Mesenchymal stem cell (in vitro differentiated cells and primary cell): ENCODE results near the gene TAF11L6.
"Not testable (repeated sequence)": the region's sequence is repeated elsewhere in the genome, so short reads cannot be mapped to it uniquely, and the experiment has no call there.

Source experiments
- DNase-seq: peaks from one replicate; pipeline ENCODE4 v3.0.0-alpha.2; 2013
- H2AFZ ChIP-seq: one replicate; pipeline ENCODE4 v1.6.1; 2013; ENCODE audit warnings: low read depth, mild to moderate bottlenecking, control low read depth, inconsistent platforms, low read length, moderate library complexity
- H2AK5ac ChIP-seq: 2 replicates; pipeline ENCODE4 v1.6.1; 2013; ENCODE audit warnings: low read length, moderate library complexity, mild to moderate bottlenecking, inconsistent platforms; ENCODE audit not compliant: severe bottlenecking
- H2BK120ac ChIP-seq: one replicate; pipeline ENCODE4 v1.6.1; 2013; ENCODE audit warnings: low read depth, mild to moderate bottlenecking, inconsistent platforms, low read length, moderate library complexity
- H2BK12ac ChIP-seq, 2 experiments: one replicate each; pipeline ENCODE4 v1.6.1; 2013; ENCODE audit warnings: inconsistent platforms in 2 of 2, low read length in 2 of 2, mild to moderate bottlenecking in 2 of 2, moderate library complexity in 2 of 2, control low read depth in 1 of 2
- H2BK15ac ChIP-seq: one replicate; pipeline ENCODE4 v1.6.1; 2013; ENCODE audit warnings: mild to moderate bottlenecking, low read depth, inconsistent platforms; ENCODE audit not compliant: poor library complexity, severe bottlenecking
- H2BK5ac ChIP-seq: 2 replicates; pipeline ENCODE4 v1.6.1; 2013; ENCODE audit warnings: low read depth, mild to moderate bottlenecking, low read length, control low read depth, inconsistent platforms; ENCODE audit not compliant: poor library complexity, severe bottlenecking
- H3K14ac ChIP-seq, 2 experiments: one replicate each; pipeline ENCODE4 v1.6.1; 2013; ENCODE audit warnings: inconsistent platforms in 2 of 2, low read length in 2 of 2, control low read depth in 1 of 2, mild to moderate bottlenecking in 1 of 2, moderate library complexity in 1 of 2
- H3K18ac ChIP-seq, 2 experiments: one replicate each; pipeline ENCODE4 v1.6.1; 2013; ENCODE audit warnings: inconsistent platforms in 2 of 2, low read length in 2 of 2, control low read depth in 1 of 2, low read depth in 1 of 2, mild to moderate bottlenecking in 1 of 2
- H3K23ac ChIP-seq, 2 experiments: one replicate each; pipeline ENCODE4 v1.6.1; 2013; ENCODE audit warnings: inconsistent platforms in 2 of 2, low read length in 2 of 2, mild to moderate bottlenecking in 2 of 2, moderate library complexity in 2 of 2, control low read depth in 1 of 2
- H3K27ac ChIP-seq: 2 replicates; pipeline ENCODE4 v1.5.1; 2013; ENCODE audit warnings: mild to moderate bottlenecking, moderate library complexity, low read length, control low read depth, inconsistent platforms; ENCODE audit not compliant: poor library complexity, severe bottlenecking
- H3K27me3 ChIP-seq, 2 experiments: 2 replicates each; pipeline versions ENCODE4 v1.6.1 to v1.7.0; 2013; ENCODE audit warnings: low read length in 2 of 2, mild to moderate bottlenecking in 2 of 2, moderate library complexity in 2 of 2, control low read depth in 1 of 2, inconsistent platforms in 1 of 2; ENCODE audit not compliant: control insufficient read depth in 1 of 2, insufficient read depth in 1 of 2
- H3K36me3 ChIP-seq, 2 experiments: 2 replicates each; pipeline versions ENCODE4 v1.6.1 to v1.7.0; 2013; ENCODE audit warnings: low read length in 2 of 2, control low read depth in 1 of 2, inconsistent platforms in 1 of 2, low read depth in 1 of 2, mild to moderate bottlenecking in 1 of 2; ENCODE audit not compliant: insufficient read depth in 2 of 2, control insufficient read depth in 1 of 2
- H3K4ac ChIP-seq, 2 experiments: one replicate each; pipeline ENCODE4 v1.6.1; 2013; ENCODE audit warnings: inconsistent platforms in 2 of 2, low read length in 2 of 2, mild to moderate bottlenecking in 2 of 2, moderate library complexity in 2 of 2, control low read depth in 1 of 2, low read depth in 1 of 2
- H3K4me1 ChIP-seq: 2 replicates; pipeline ENCODE4 v1.6.1; 2013; ENCODE audit warnings: low read depth, low read length, control low read depth; ENCODE audit not compliant: control insufficient read depth, insufficient read depth
- H3K4me2 ChIP-seq: 2 replicates; pipeline ENCODE4 v1.6.1; 2013; ENCODE audit warnings: low read length, mild to moderate bottlenecking, inconsistent platforms; ENCODE audit not compliant: poor library complexity, severe bottlenecking
- H3K4me3 ChIP-seq, 2 experiments: 2 replicates each; pipeline versions ENCODE4 v1.5.1 to v1.7.0; 2013; ENCODE audit warnings: low read length in 2 of 2, mild to moderate bottlenecking in 2 of 2, control low read depth in 1 of 2, low read depth in 1 of 2; ENCODE audit not compliant: insufficient read depth in 1 of 2
- H3K79me1 ChIP-seq: replicated peaks from 2 replicates; pipeline ENCODE4 v1.6.1; 2013; ENCODE audit warnings: mild to moderate bottlenecking, control low read depth, low read length, inconsistent platforms; ENCODE audit not compliant: poor library complexity, severe bottlenecking
- H3K9ac ChIP-seq: 2 replicates; pipeline ENCODE4 v1.7.0; 2013; ENCODE audit warnings: mild to moderate bottlenecking, low read length, moderate library complexity
- H3K9me3 ChIP-seq: 2 replicates; pipeline ENCODE4 v1.7.0; 2013; ENCODE audit warnings: mild to moderate bottlenecking, low read length; ENCODE audit not compliant: control insufficient read depth
- H4K8ac ChIP-seq: one replicate; pipeline ENCODE4 v1.6.1; 2013; ENCODE audit warnings: inconsistent platforms, mild to moderate bottlenecking, low read length, moderate library complexity
- H4K91ac ChIP-seq: one replicate; pipeline ENCODE4 v1.6.1; 2013; ENCODE audit warnings: mild to moderate bottlenecking, low read length, inconsistent platforms
- WGBS: methylation state at CpG from one replicate; pipeline ENCODE4 v1.1.7; 2013; ENCODE audit warnings: mixed read lengths; 5-methylcytosine and 5-hydroxymethylcytosine counted together

The TAF11L6 gene

GRCh38 chr5:17487174-17487512 is 41.3 kb upstream of the TAF11L6 start:
- no peak overlapping the region for H4K8ac ChIP-seq
- 100% methylated on average over 1 of the region's 1 CpG for WGBS
- no peak overlapping the region for H3K4ac ChIP-seq
- no peak overlapping the region for H3K18ac ChIP-seq
- no peak overlapping the region for H3K4me2 ChIP-seq
- no peak overlapping the region for H2BK120ac ChIP-seq
- no peak overlapping the region for H3K14ac ChIP-seq
- no peak overlapping the region for H2BK12ac ChIP-seq
- no peak overlapping the region for H4K91ac ChIP-seq
- no peaks in the 10 kb centered on the region for H3K36me3 ChIP-seq
- H3K4me3 ChIP-seq, result no peak overlapping the region
- no peaks in the 10 kb centered on the region for H3K79me1 ChIP-seq
- H3K23ac ChIP-seq, result no peak overlapping the region
- H3K27ac ChIP-seq, result no peak overlapping the region
- H3K9ac ChIP-seq, result no peak overlapping the region
- H2BK15ac ChIP-seq, result no peak overlapping the region
- DNase-seq, result no peak
- H2AK5ac ChIP-seq, result no peak overlapping the region
- H2AFZ ChIP-seq, result no peak overlapping the region
- no peaks in the 10 kb centered on the region for H3K4me1 ChIP-seq
- no peaks in the 10 kb centered on the region for H3K9me3 ChIP-seq
- H2BK5ac ChIP-seq, result no peak overlapping the region
- no peaks in the 10 kb centered on the region for H3K27me3 ChIP-seq

GRCh38 chr5:17491257-17491656 is 37.2 kb upstream of the TAF11L6 start:
- H2AFZ ChIP-seq, H3K4me1 ChIP-seq, H4K8ac ChIP-seq, H3K36me3 ChIP-seq, H3K27ac ChIP-seq, H3K79me1 ChIP-seq, H3K18ac ChIP-seq, H3K9me3 ChIP-seq, H2BK15ac ChIP-seq, H3K27me3 ChIP-seq, H3K9ac ChIP-seq, H3K4me2 ChIP-seq, H3K4me3 ChIP-seq, H2BK5ac ChIP-seq, H4K91ac ChIP-seq, H3K23ac ChIP-seq, H2BK12ac ChIP-seq, H2BK120ac ChIP-seq, H3K4ac ChIP-seq, H2AK5ac ChIP-seq, DNase-seq, H3K14ac ChIP-seq: not testable (repeated sequence)
- 95% methylated on average over 22 of the region's 23 CpGs for WGBS

GRCh38 chr5:17492770-17493169 is 35.7 kb upstream of the TAF11L6 start:
- H3K36me3 ChIP-seq, result no peaks in the 10 kb centered on the region
- H3K4me3 ChIP-seq, result no peak overlapping the region
- H3K18ac ChIP-seq, result no peak overlapping the region
- H2BK12ac ChIP-seq, result no peak overlapping the region
- H3K79me1 ChIP-seq, result no peaks in the 10 kb centered on the region
- H3K23ac ChIP-seq, result no peak overlapping the region
- no peaks in the 10 kb centered on the region for H3K27me3 ChIP-seq
- H2AFZ ChIP-seq, result no peak overlapping the region
- no peak overlapping the region for H2AK5ac ChIP-seq
- WGBS, result 100% methylated on average over 2 of the region's 3 CpGs
- H3K9ac ChIP-seq, result no peak overlapping the region
- H4K8ac ChIP-seq, result no peak overlapping the region
- H2BK120ac ChIP-seq, result no peak overlapping the region
- no peak overlapping the region for H3K4me2 ChIP-seq
- peaks cover 6% of the 10 kb centered on the region for H3K9me3 ChIP-seq
- H2BK15ac ChIP-seq, result no peak overlapping the region
- H3K27ac ChIP-seq, result no peak overlapping the region
- H3K14ac ChIP-seq, result no peak overlapping the region
- no peak overlapping the region for H4K91ac ChIP-seq
- no peak overlapping the region for H3K4ac ChIP-seq
- H3K4me1 ChIP-seq, result no peaks in the 10 kb centered on the region
- no peak for DNase-seq
- H2BK5ac ChIP-seq, result no peak overlapping the region

- H3K36me3 ChIP-seq, result no peaks in the 10 kb centered on the region
- H2AFZ ChIP-seq, result no peak overlapping the region
- DNase-seq, result no peak
- WGBS, result 82% methylated on average over 4 of the region's 4 CpGs
- no peak overlapping the region for H3K27ac ChIP-seq
- H2BK5ac ChIP-seq, result no peak overlapping the region
- no peak overlapping the region for H2AK5ac ChIP-seq
- H3K9me3 ChIP-seq, result peaks cover 6% of the 10 kb centered on the region
- H3K79me1 ChIP-seq, result no peaks in the 10 kb centered on the region
- no peak overlapping the region for H3K23ac ChIP-seq
- no peak overlapping the region for H3K18ac ChIP-seq
- no peaks in the 10 kb centered on the region for H3K4me1 ChIP-seq
- no peak overlapping the region for H3K14ac ChIP-seq
- H2BK12ac ChIP-seq, result no peak overlapping the region
- no peak overlapping the region for H3K9ac ChIP-seq
- H2BK15ac ChIP-seq, result no peak overlapping the region
- no peak overlapping the region for H3K4me2 ChIP-seq
- no peaks in the 10 kb centered on the region for H3K27me3 ChIP-seq
- no peak overlapping the region for H4K8ac ChIP-seq
- H2BK120ac ChIP-seq, result no peak overlapping the region
- no peak overlapping the region for H3K4ac ChIP-seq
- no peak overlapping the region for H3K4me3 ChIP-seq
- H4K91ac ChIP-seq, result no peak overlapping the region
Measured at GRCh38 chr5:17497446-17497845, 31.0 kb upstream of the TAF11L6 start.
